HepG2 (cell line): ENCODE data around the gene CADM1. TPM values are rescaled to one million over a fixed set of nuclear protein-coding genes. Genes with fewer than 3 reads are reported as not detected.

Source experiments
- ATAC-seq: fragments of 200-7000 bp; cut with Tn5 transposase; 3 replicates; pipeline ENCODE4 v1.9.1; 2020; ENCODE audit warnings: mild to moderate bottlenecking, moderate library complexity
- BruUV-seq: library from RNA; stranded (reverse); fragments of 400-500 nt; replicated peaks from 2 replicates; lab custom pipeline; 2021; lab: Mats Ljungman, UMichigan
- CTCF ChIA-PET: fragments of 300-600 bp; formaldehyde crosslinking; extraction: SDS; loops from one replicate; lab custom pipeline; 2021; ENCODE audit warnings: low total read pairs, inconsistent platforms, low intra/inter-chr PET ratio; lab: Yijun Ruan, JAX
- POLR2A ChIA-PET: fragments of 350-600 bp; sonication (Branson Sonifier 250); formaldehyde crosslinking; loops from one replicate; lab custom pipeline; 2020; ENCODE audit warnings: antibody characterized with exemption, inconsistent platforms; lab: Yijun Ruan, JAX
- DNase-seq: peaks from one replicate; pipeline ENCODE4 v3.0.0-alpha.2; 2015; ENCODE audit warnings: low spot score
- FAIRE-seq: peaks from 3 replicates; lab custom pipeline; 2011; peaks lifted over from hg19 to GRCh38; lab: Jason Lieb, UNC
- H2AFZ ChIP-seq: one replicate; pipeline ENCODE4 v1.6.1; 2011; ENCODE audit warnings: low read length, inconsistent platforms
- H3K27ac ChIP-seq: fragments of 300-600 bp; 3 replicates; pipeline ENCODE4 v1.8.0; 2011; ENCODE audit warnings: mixed run types, mild to moderate bottlenecking, mixed read lengths, low read length, inconsistent platforms; ENCODE audit not compliant: insufficient read depth; ENCODE audit errors: extremely low read length
- H3K27me3 ChIP-seq, 2 experiments: fragments of 200-600 bp in 1 of 2; 2 replicates in 1 of 2; 3 replicates in 1 of 2; pipeline versions ENCODE4 v1.6.0 to v1.8.0; 2011; ENCODE audit warnings: low read length in 2 of 2, mild to moderate bottlenecking in 2 of 2, moderate library complexity in 2 of 2, inconsistent platforms in 1 of 2; ENCODE audit not compliant: insufficient read depth in 2 of 2, control insufficient read depth in 1 of 2
- H3K36me3 ChIP-seq, 2 experiments: fragments of 200-600 bp in 1 of 2; replicated peaks in 1 of 2; 2 replicates in 1 of 2; 3 replicates in 1 of 2; pipeline versions ENCODE4 v1.5.1 to v1.8.0; 2011; ENCODE audit warnings: low read length in 2 of 2, inconsistent platforms in 1 of 2; ENCODE audit not compliant: insufficient read depth in 2 of 2, control insufficient read depth in 1 of 2
- H3K4me1 ChIP-seq: 2 replicates; pipeline ENCODE4 v1.5.1; 2012; ENCODE audit warnings: low read length, inconsistent platforms; ENCODE audit not compliant: insufficient read depth
- H3K4me2 ChIP-seq: 2 replicates; pipeline ENCODE4 v1.6.0; 2011; ENCODE audit warnings: low read depth, low read length, inconsistent platforms
- H3K4me3 ChIP-seq, 3 experiments: fragments of 200-600 bp in 1 of 3; sonication (generic), shearing (Covaris generic) in 1 of 3; replicated peaks in 1 of 3; 2 replicates each; pipeline ENCODE4 v1.5.1; 2011 to 2016; ENCODE audit warnings: low read length in 3 of 3, inconsistent platforms in 2 of 3, low read depth in 2 of 3, mild to moderate bottlenecking in 2 of 3, control low read depth in 1 of 3, mixed read lengths in 1 of 3; ENCODE audit not compliant: insufficient read depth in 1 of 3
- H3K79me2 ChIP-seq: one replicate; pipeline ENCODE4 v1.6.1; 2011; ENCODE audit warnings: low read length, inconsistent platforms; ENCODE audit not compliant: insufficient read depth
- H3K9ac ChIP-seq: 2 replicates; pipeline ENCODE4 v1.6.0; 2011; ENCODE audit warnings: mild to moderate bottlenecking, low read depth, low read length, inconsistent platforms; ENCODE audit not compliant: insufficient read depth
- H3K9me3 ChIP-seq: 2 replicates; pipeline ENCODE4 v1.5.1; 2012; ENCODE audit warnings: mild to moderate bottlenecking, low read length
- H4K20me1 ChIP-seq: 2 replicates; pipeline ENCODE4 v1.6.0; 2011; ENCODE audit warnings: inconsistent platforms, mild to moderate bottlenecking, low read length, moderate library complexity; ENCODE audit not compliant: insufficient read depth
- ATF7 ChIP-seq, 2 experiments: fragments of 450-650 bp in 1 of 2; sonication (generic) in 1 of 2; formaldehyde crosslinking in 1 of 2; IDR thresholded peaks; 2 replicates each; pipeline versions ENCODE4 v1.4.0 to v1.6.1; 2016 to 2020; ENCODE audit warnings: antibody characterized with exemption in 1 of 2, mild to moderate bottlenecking in 1 of 2, missing genetic modification reagents in 1 of 2
- ATRX ChIP-seq: sonication (generic); formaldehyde crosslinking; IDR thresholded peaks from 2 replicates; pipeline ENCODE4 v1.4.0; 2020; ENCODE audit warnings: missing genetic modification reagents, borderline replicate concordance
- GLI4 ChIP-seq: sonication (generic); formaldehyde crosslinking; IDR thresholded peaks from 2 replicates; pipeline ENCODE4 v1.5.1; 2020; ENCODE audit warnings: missing genetic modification reagents, mild to moderate bottlenecking, moderate library complexity, borderline replicate concordance
- MYNN ChIP-seq: sonication (generic); formaldehyde crosslinking; IDR thresholded peaks from 2 replicates; pipeline ENCODE4 v1.4.0; 2020; ENCODE audit warnings: mild to moderate bottlenecking, low read depth, missing genetic modification reagents
- NKX3-1 ChIP-seq: sonication (generic); formaldehyde crosslinking; IDR thresholded peaks from 2 replicates; pipeline ENCODE4 v1.5.0; 2020; ENCODE audit warnings: missing genetic modification reagents
- PRMT3 ChIP-seq: sonication (generic); formaldehyde crosslinking; IDR thresholded peaks from 2 replicates; pipeline ENCODE4 v1.8.1; 2022; ENCODE audit warnings: low read depth, mild to moderate bottlenecking, moderate library complexity, missing genetic modification reagents, borderline replicate concordance
- PRPF4 ChIP-seq: fragments of 200-400 bp; formaldehyde crosslinking; IDR thresholded peaks from 2 replicates; pipeline ENCODE4 v1.6.1; 2016; ENCODE audit warnings: low read length, low read depth; ENCODE audit not compliant: poor library complexity, severe bottlenecking
- RFXANK ChIP-seq: IDR thresholded peaks from 2 replicates; pipeline ENCODE4 v1.6.1; 2016
- SATB2 ChIP-seq: sonication (generic); formaldehyde crosslinking; IDR thresholded peaks from 2 replicates; pipeline ENCODE4 v1.5.0; 2020; ENCODE audit warnings: missing genetic modification reagents
- SMARCC2 ChIP-seq: fragments of 450-650 bp; IDR thresholded peaks from 2 replicates; pipeline ENCODE4 v1.6.1; 2017; ENCODE audit warnings: antibody characterized with exemption, mild to moderate bottlenecking
- ZFAT ChIP-seq: sonication (generic); formaldehyde crosslinking; conservative IDR thresholded peaks from 2 replicates; pipeline ENCODE4 v1.8.1; 2023; ENCODE audit warnings: missing genetic modification reagents, inconsistent platforms
- ZFP37 ChIP-seq: sonication (generic); formaldehyde crosslinking; IDR thresholded peaks from 2 replicates; pipeline ENCODE4 v1.4.0; 2020; ENCODE audit warnings: missing genetic modification reagents, borderline replicate concordance
- ZMYM2 ChIP-seq: sonication (generic); formaldehyde crosslinking; IDR thresholded peaks from 2 replicates; pipeline ENCODE4 v1.8.0; 2022; ENCODE audit warnings: mild to moderate bottlenecking, missing genetic modification reagents
- ZNF256 ChIP-seq: sonication (generic); formaldehyde crosslinking; conservative IDR thresholded peaks from 2 replicates; pipeline ENCODE4 v1.4.0; 2020; ENCODE audit warnings: missing genetic modification reagents
- WGBS: methylation state at CpG from one replicate; pipeline ENCODE4 v1.1.6; 2017; ENCODE audit warnings: low lambda C conversion rate; 5-methylcytosine and 5-hydroxymethylcytosine counted together
- in situ Hi-C: cut with HindIII; loops from 2 replicates; pipeline ENCODE4 v1.10.0; 2017; ENCODE audit warnings: low pct_unique_long_range_greater_than_20kb; ENCODE audit not compliant: extremely low pct_ligation_motif_present
- intact Hi-C: fragments of 100-400 bp; cut with micrococcal nuclease; formaldehyde crosslinking; loops from one replicate; pipeline ENCODE4 v1.10.0; 2022; ENCODE audit not compliant: unreplicated experiment
- polyA plus RNA-seq, 8 experiments: library from polyadenylated mRNA; depleted of rRNA in 3 of 8; stranded (reverse) in 7 of 8; unstranded in 1 of 8; fragments of >200 nt; fragmentation: Illumina TruSeq in 4 of 8; extraction: Trizol in 4 of 8; gene quantifications; 2 replicates each; pipeline versions ENCODE4 v1.2.1 to v1.2.3, GENCODE V29; 2011 to 2016; ENCODE audit warnings: low read depth in 4 of 8, missing spikeins in 1 of 8, mixed read lengths in 1 of 8; ENCODE audit not compliant: insufficient read depth in 1 of 8
- total RNA-seq, 5 experiments: library from RNA; depleted of rRNA; stranded (reverse); fragments of >200 nt; fragmentation: Illumina TruSeq; extraction: Trizol; gene quantifications; 2 replicates each; pipeline ENCODE4 v1.2.3, GENCODE V29; 2016; ENCODE audit warnings: low read depth in 1 of 5
- TF ChIP-seq, protein P1 (sequence below): IDR thresholded peaks from 2 replicates; pipeline ENCODE4 v1.6.1; 2016; ENCODE audit warnings: missing genetic modification reagents, missing compliant biosample characterization
- TF ChIP-seq, protein P2 (sequence below): sonication (generic); formaldehyde crosslinking; IDR thresholded peaks from 2 replicates; pipeline ENCODE4 v1.4.0; 2020; ENCODE audit warnings: missing genetic modification reagents
- TF ChIP-seq, protein P3 (sequence below): IDR thresholded peaks from 2 replicates; pipeline ENCODE4 v1.4.0; 2020; ENCODE audit warnings: mild to moderate bottlenecking, missing genetic modification reagents
- TF ChIP-seq, protein P4 (sequence below): sonication (generic); formaldehyde crosslinking; IDR thresholded peaks from 2 replicates; pipeline ENCODE4 v1.8.0; 2022; ENCODE audit warnings: mild to moderate bottlenecking, missing genetic modification reagents; ENCODE audit not compliant: insufficient replicate concordance

The CADM1 gene
- total and polyA plus RNA-seq, 2 of the 13 experiments (the other 11 are each of a cell fraction or from before 2014, with no cell fraction given): 71.3 to 122 TPM

DNA sequence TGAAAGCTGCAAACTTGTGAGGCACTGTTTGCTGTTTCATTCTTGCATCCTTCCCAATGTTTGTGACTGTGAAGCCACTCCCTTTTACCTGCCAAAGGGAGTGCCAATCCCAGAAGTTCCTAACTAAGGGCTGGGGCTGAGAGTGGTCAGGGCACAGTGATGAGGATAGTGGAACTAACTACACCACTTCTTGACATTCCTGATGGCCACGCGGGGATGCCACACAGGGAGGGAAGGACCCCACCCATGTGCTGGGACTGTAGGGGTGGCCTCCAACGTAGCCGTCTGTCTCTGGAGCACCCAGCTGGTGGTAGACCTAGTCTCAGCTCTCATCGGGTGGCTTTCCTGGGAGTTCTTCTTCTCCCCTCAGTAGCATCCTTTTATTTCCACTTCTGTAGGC is 335.5 kb downstream of the CADM1 start:
- H3K9ac ChIP-seq: no peak overlapping the region
- POLR2A ChIA-PET: no interaction called here
- H3K4me3 ChIP-seq: no peak overlapping the region
- WGBS: 68% methylated on average over 5 of the region's 5 CpGs
- ATAC-seq: no peak
- BruUV-seq: no TSS peak
- CTCF ChIA-PET: no interaction called here
- FAIRE-seq: no peak
- in situ Hi-C loops (no loop called here), intact Hi-C loops (no loop called here)
- H2AFZ ChIP-seq: no peak overlapping the region
- H3K4me1 ChIP-seq: no peaks in the 10 kb centered on the region
- H3K9me3 ChIP-seq: no peaks in the 10 kb centered on the region
- no peaks in the 10 kb centered on the region for H3K79me2 ChIP-seq
- H3K36me3 ChIP-seq: peaks cover 2 to 5% of the 10 kb centered on the region in 2 experiments; a peak in 2 of 5 replicates
- H3K27ac ChIP-seq: no peak overlapping the region
- no peaks in the 10 kb centered on the region for H4K20me1 ChIP-seq
- no peak overlapping the region for H3K4me2 ChIP-seq
- TF ChIP-seq SATB2: no peak
- no peak for TF ChIP-seq ATF7 (IDR thresholded peaks at IDR 0.05)
- no peak for TF ChIP-seq ATF7 (CRISPR knock-in tag; IDR thresholded peaks at IDR 0.05)
- no peak for TF ChIP-seq RFXANK
- no peak for TF ChIP-seq SMARCC2
- TF ChIP-seq, protein P1, sequence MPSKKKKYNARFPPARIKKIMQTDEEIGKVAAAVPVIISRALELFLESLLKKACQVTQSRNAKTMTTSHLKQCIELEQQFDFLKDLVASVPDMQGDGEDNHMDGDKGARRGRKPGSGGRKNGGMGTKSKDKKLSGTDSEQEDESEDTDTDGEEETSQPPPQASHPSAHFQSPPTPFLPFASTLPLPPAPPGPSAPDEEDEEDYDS (CRISPR knock-in tag): no peak
- TF ChIP-seq PRPF4: no peak
- TF ChIP-seq ATRX (CRISPR knock-in tag): no peak
- TF ChIP-seq, protein P2, sequence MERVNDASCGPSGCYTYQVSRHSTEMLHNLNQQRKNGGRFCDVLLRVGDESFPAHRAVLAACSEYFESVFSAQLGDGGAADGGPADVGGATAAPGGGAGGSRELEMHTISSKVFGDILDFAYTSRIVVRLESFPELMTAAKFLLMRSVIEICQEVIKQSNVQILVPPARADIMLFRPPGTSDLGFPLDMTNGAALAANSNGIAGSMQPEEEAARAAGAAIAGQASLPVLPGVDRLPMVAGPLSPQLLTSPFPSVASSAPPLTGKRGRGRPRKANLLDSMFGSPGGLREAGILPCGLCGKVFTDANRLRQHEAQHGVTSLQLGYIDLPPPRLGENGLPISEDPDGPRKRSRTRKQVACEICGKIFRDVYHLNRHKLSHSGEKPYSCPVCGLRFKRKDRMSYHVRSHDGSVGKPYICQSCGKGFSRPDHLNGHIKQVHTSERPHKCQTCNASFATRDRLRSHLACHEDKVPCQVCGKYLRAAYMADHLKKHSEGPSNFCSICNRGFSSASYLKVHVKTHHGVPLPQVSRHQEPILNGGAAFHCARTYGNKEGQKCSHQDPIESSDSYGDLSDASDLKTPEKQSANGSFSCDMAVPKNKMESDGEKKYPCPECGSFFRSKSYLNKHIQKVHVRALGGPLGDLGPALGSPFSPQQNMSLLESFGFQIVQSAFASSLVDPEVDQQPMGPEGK (CRISPR knock-in tag): no peak
- no peak for TF ChIP-seq ZFAT (CRISPR knock-in tag)
- TF ChIP-seq, protein P3, sequence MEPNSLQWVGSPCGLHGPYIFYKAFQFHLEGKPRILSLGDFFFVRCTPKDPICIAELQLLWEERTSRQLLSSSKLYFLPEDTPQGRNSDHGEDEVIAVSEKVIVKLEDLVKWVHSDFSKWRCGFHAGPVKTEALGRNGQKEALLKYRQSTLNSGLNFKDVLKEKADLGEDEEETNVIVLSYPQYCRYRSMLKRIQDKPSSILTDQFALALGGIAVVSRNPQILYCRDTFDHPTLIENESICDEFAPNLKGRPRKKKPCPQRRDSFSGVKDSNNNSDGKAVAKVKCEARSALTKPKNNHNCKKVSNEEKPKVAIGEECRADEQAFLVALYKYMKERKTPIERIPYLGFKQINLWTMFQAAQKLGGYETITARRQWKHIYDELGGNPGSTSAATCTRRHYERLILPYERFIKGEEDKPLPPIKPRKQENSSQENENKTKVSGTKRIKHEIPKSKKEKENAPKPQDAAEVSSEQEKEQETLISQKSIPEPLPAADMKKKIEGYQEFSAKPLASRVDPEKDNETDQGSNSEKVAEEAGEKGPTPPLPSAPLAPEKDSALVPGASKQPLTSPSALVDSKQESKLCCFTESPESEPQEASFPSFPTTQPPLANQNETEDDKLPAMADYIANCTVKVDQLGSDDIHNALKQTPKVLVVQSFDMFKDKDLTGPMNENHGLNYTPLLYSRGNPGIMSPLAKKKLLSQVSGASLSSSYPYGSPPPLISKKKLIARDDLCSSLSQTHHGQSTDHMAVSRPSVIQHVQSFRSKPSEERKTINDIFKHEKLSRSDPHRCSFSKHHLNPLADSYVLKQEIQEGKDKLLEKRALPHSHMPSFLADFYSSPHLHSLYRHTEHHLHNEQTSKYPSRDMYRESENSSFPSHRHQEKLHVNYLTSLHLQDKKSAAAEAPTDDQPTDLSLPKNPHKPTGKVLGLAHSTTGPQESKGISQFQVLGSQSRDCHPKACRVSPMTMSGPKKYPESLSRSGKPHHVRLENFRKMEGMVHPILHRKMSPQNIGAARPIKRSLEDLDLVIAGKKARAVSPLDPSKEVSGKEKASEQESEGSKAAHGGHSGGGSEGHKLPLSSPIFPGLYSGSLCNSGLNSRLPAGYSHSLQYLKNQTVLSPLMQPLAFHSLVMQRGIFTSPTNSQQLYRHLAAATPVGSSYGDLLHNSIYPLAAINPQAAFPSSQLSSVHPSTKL (CRISPR knock-in tag): no peak
- TF ChIP-seq, protein P4, sequence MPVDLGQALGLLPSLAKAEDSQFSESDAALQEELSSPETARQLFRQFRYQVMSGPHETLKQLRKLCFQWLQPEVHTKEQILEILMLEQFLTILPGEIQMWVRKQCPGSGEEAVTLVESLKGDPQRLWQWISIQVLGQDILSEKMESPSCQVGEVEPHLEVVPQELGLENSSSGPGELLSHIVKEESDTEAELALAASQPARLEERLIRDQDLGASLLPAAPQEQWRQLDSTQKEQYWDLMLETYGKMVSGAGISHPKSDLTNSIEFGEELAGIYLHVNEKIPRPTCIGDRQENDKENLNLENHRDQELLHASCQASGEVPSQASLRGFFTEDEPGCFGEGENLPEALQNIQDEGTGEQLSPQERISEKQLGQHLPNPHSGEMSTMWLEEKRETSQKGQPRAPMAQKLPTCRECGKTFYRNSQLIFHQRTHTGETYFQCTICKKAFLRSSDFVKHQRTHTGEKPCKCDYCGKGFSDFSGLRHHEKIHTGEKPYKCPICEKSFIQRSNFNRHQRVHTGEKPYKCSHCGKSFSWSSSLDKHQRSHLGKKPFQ (CRISPR knock-in tag): no peak
- TF ChIP-seq PRMT3 (CRISPR knock-in tag): no peak
- TF ChIP-seq NKX3-1: no peak
- TF ChIP-seq ZNF256 (CRISPR knock-in tag): no peak
- TF ChIP-seq ZMYM2 (CRISPR knock-in tag): no peak
- no peak for TF ChIP-seq ZFP37 (CRISPR knock-in tag)
- TF ChIP-seq GLI4 (CRISPR knock-in tag): no peak
- TF ChIP-seq MYNN: no peak
- H3K27me3 ChIP-seq: 0 out of 5 replicates have a peak, but pooled peaks cover 0 to 3% of the 10 kb centered on the region in 2 experiments
- DNase-seq: no peak
